Suprapubic skin (tissue), 4 donors: ENCODE data around the gene NAPB. TPM values are rescaled to one million over a fixed set of nuclear protein-coding genes. Genes with fewer than 3 reads are reported as not detected.
"Not testable (repeated sequence)": the region's sequence is repeated elsewhere in the genome, so short reads cannot be mapped to it uniquely, and the experiment has no call there.

Source experiments
- DNase-seq, 2 donors: peaks; one replicate each; pipeline ENCODE4 v3.0.0-alpha.2; 2019; ENCODE audit warnings: low spot score in 2 of 2
- H3K27ac ChIP-seq: fragments of 200-600 bp; sonication (generic); one replicate; pipeline ENCODE4 v1.5.1; 2019
- H3K27me3 ChIP-seq: fragments of 200-600 bp; sonication (generic); one replicate; pipeline ENCODE4 v1.5.1; 2019
- H3K36me3 ChIP-seq: fragments of 200-600 bp; sonication (generic); one replicate; pipeline ENCODE4 v1.5.1; 2019
- H3K4me1 ChIP-seq: fragments of 200-600 bp; sonication (generic); one replicate; pipeline ENCODE4 v1.5.1; 2019
- H3K4me3 ChIP-seq: fragments of 200-600 bp; sonication (generic); one replicate; pipeline ENCODE4 v1.5.1; 2019; ENCODE audit warnings: mild to moderate bottlenecking
- H3K9me3 ChIP-seq: fragments of 200-600 bp; sonication (generic); one replicate; pipeline ENCODE4 v1.5.1; 2019
- EP300 ChIP-seq: sonication (generic); formaldehyde crosslinking; IDR thresholded peaks from one replicate; pipeline ENCODE4 v1.6.1; 2017; ENCODE audit warnings: antibody characterized with exemption
- POLR2A ChIP-seq, 2 donors: fragments of 450-650 bp; IDR thresholded peaks; one replicate each; pipeline ENCODE4 v1.6.1; 2017; ENCODE audit warnings: antibody characterized with exemption in 2 of 2, mild to moderate bottlenecking in 2 of 2, moderate library complexity in 2 of 2
- POLR2AphosphoS5 ChIP-seq, 3 donors: sonication (generic); formaldehyde crosslinking; IDR thresholded peaks; one replicate each; pipeline ENCODE4 v1.6.1; 2017; ENCODE audit warnings: antibody characterized with exemption in 3 of 3
- WGBS: methylation state at CpG from one replicate; pipeline ENCODE4 v1.1.5; 2018; 5-methylcytosine and 5-hydroxymethylcytosine counted together
- total RNA-seq, 4 donors: library from RNA; depleted of rRNA; stranded (reverse); fragments of >200 nt; gene quantifications; one replicate each; pipeline ENCODE4 v1.1.0, GENCODE V29; 2016
- TF ChIP-seq, protein P1 (sequence below), 2 donors: fragments of 200-600 bp in 1 of 2; fragments of 450-650 bp in 1 of 2; sonication (generic) in 1 of 2; IDR thresholded peaks; one replicate each; pipeline ENCODE4 v1.5.1; 2016 to 2019; ENCODE audit warnings: antibody characterized with exemption in 2 of 2, mild to moderate bottlenecking in 1 of 2, moderate library complexity in 1 of 2

The NAPB gene
- 10 to 100 TPM in 1 of 4 donors, 1 to 10 TPM in 3; 6.6 to 21.6 (median 8.9) TPM for total RNA-seq

DNA sequence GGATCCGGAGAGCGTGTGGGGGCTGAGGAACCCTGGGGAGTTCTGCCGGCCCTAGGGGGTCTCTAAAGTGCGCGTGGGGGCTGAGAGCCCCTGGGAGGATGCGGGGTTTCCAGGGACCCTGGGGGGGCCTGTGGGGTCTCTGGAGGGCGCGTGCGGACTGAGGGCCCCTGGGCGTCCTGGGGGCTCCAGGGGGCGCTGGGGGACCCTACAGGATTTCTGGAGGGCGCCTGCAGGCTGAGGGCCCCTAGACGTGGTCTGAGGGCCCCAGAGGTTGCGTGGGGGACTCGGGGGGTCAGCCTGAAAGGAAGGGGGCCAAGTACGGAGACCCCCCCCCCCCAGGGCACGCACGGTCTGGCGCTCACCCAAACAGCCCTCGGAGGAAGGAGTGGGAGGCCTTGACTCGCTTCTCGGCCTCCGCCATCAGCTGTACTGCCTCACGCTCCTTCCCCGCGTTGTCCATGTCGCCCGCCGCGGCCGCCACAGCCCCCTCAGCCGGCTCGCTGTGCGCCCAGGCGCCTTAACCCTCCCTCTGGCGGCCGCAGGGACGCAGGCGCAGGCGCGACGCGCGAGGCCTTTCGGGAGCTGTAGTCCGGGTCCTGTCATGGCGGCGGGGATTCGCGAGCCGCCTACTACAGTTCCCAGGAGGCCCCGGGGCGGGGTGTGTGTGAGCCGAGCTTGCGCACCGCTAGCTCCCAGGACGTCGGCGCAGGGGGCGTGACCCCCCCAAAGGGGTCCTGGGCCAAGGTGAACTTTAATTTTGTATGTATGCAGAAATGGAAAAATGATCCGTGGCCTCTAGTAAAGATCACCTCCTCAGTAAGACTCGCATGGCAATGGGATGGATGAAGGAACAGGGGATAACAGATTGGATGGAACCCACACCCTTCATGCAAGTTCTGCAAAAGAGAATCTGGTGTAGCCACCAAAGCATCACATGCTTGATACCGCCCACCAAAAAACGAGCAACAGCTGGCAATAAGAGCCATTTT, at the start of gene NAPB:
Gene NAPB, minus strand, starts transcription at position 546 of the 989 bp plus-strand sequence. Its CDS starts 86 bp downstream, at position 460.
- TF ChIP-seq POLR2AphosphoS5 (IDR thresholded peaks at IDR 0.05) (peak in 1 of 3 donors; percentile 54), POLR2A (IDR thresholded peaks at IDR 0.05) (peak; percentile 29 to 68), EP300 (no peak)
- TF ChIP-seq, protein P1, sequence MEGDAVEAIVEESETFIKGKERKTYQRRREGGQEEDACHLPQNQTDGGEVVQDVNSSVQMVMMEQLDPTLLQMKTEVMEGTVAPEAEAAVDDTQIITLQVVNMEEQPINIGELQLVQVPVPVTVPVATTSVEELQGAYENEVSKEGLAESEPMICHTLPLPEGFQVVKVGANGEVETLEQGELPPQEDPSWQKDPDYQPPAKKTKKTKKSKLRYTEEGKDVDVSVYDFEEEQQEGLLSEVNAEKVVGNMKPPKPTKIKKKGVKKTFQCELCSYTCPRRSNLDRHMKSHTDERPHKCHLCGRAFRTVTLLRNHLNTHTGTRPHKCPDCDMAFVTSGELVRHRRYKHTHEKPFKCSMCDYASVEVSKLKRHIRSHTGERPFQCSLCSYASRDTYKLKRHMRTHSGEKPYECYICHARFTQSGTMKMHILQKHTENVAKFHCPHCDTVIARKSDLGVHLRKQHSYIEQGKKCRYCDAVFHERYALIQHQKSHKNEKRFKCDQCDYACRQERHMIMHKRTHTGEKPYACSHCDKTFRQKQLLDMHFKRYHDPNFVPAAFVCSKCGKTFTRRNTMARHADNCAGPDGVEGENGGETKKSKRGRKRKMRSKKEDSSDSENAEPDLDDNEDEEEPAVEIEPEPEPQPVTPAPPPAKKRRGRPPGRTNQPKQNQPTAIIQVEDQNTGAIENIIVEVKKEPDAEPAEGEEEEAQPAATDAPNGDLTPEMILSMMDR (IDR thresholded peaks at IDR 0.05), result peak; percentile 44 to 78
- DNase-seq, result peak; percentile 95
- Histone ChIP-seq H3K9me3 (no peaks in the 10 kb centered on the region), H3K4me1 (peaks cover 36% of the 10 kb centered on the region), H3K27ac (peak within 1 kb of the TSS; percentile 94), H3K36me3 (no peaks in the 10 kb centered on the region), H3K4me3 (peak within 1 kb of the TSS; percentile 85), H3K27me3 (no peaks in the 10 kb centered on the region)
- WGBS, result under 1% methylated on average over 20 of the region's 64 CpGs

DNA sequence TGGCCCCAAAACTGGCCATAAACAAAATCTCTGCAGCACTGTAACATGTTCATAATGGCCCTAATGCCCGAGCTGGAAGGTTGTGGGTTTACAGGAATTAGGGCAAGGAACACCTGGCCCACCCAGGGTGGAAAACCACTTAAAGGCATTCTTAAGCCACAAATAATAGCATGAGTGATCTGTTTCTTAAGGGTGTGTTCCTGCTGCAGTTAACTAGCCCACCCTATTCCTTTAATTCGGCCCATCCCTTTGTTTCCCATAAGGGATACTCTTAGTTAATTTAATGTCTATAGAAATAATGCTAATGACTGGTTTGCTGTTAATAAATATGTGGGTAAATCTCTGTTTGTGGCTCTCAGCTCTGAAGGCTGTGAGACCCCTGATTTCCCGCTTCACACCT, 45.7 kb upstream of the NAPB start:
- WGBS, result 86% methylated on average over 3 of the region's 3 CpGs
- DNase-seq, H3K36me3 ChIP-seq, H3K4me1 ChIP-seq, H3K4me3 ChIP-seq, H3K27ac ChIP-seq: not testable (repeated sequence)
- H3K9me3 ChIP-seq, result peaks cover 13% of the 10 kb centered on the region
- H3K27me3 ChIP-seq, result peaks cover 14% of the 10 kb centered on the region

DNA sequence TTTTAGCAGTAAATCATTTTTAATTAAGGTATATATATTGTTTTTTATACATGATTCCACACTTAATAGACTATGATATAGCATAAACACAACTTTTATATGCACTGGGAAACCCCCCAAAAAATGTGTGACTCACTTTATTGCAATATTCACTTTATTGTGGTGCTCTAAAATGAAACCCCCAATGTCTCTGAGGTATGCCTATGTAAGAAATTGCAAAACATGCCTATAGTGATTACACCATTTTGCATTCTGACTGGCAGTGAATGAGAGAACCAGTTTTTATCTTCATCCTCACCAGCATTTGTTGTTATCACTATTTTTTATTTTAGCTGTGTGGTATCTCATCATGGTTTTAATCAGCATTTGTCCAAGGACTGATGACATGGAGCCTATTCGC, 39.9 kb upstream of the NAPB start:
- no peaks in the 10 kb centered on the region for H3K4me1 ChIP-seq
- H3K36me3 ChIP-seq, result no peaks in the 10 kb centered on the region
- no peak overlapping the region for H3K4me3 ChIP-seq
- 63% methylated on average over 1 of the region's 1 CpG for WGBS
- H3K9me3 ChIP-seq, result no peaks in the 10 kb centered on the region
- TF ChIP-seq POLR2A (IDR thresholded peaks at IDR 0.05) (no peak), EP300 (no peak), POLR2AphosphoS5 (IDR thresholded peaks at IDR 0.05) (no peak)
- TF ChIP-seq, protein P1 (IDR thresholded peaks at IDR 0.05), result no peak
- peaks cover 14% of the 10 kb centered on the region for H3K27me3 ChIP-seq
- no peak for DNase-seq
- H3K27ac ChIP-seq, result no peak overlapping the region

DNA sequence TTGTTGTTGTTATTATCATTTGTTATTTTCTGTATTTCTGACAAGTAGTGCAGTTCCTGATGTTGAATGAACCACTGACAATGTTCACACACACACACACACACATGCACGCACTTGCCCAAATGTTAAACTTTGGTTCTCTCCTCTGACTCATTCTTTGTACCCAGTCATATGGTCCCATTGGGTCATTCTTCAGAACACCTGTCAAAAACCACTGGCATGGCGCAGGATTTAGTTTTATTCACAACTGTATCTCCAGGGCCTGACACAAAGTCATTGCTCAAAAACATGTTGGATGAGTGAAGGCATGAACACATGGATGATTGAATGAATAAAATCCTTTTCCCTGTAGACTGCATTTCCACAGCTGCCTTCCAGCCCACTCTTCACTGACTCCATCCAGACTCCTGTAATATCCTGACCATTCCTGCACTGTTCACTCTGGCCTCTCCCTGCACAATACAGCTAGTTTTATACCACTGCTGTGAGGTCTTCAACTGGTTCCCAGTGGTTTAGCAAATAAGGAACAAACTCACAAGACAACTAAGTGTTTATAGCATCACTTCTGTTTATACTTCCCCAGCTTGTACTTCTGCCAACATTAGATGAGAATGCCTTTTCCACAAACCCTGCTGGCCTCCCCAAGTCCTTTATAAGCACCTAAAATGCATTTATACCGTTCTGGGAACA, 38.3 kb upstream of the NAPB start:
- TF ChIP-seq, protein P1 (IDR thresholded peaks at IDR 0.05), result no peak
- TF ChIP-seq POLR2AphosphoS5 (IDR thresholded peaks at IDR 0.05), result no peak
- TF ChIP-seq EP300, result no peak
- WGBS, result 74% methylated on average over 3 of the region's 3 CpGs
- Histone ChIP-seq H3K9me3 (no peaks in the 10 kb centered on the region), H3K27ac (no peak overlapping the region), H3K27me3 (peaks cover 7% of the 10 kb centered on the region), H3K4me1 (no peaks in the 10 kb centered on the region), H3K4me3 (no peak overlapping the region), H3K36me3 (no peaks in the 10 kb centered on the region)
- DNase-seq, result no peak

DNA sequence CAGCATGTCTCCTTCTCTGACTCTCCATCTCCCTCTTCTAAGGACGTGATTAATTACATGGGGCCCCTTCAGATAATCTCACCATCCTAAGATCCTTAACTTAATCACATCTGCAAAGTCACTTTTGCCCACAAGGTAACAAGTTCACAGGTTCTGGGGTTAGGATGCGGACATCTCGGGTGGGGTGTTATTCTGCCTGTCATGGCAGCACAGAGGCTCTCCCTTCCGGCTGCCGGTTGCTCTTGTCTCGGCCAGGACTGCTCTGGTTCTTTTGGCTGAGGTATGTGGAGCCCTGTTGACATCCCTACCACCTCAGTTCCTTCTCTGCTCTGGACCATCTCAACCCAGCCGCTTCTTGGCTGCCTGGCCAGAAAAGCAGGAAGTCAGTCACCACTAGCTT, 35.6 kb upstream of the NAPB start:
- TF ChIP-seq, protein P1 (IDR thresholded peaks at IDR 0.05), result no peak
- Histone ChIP-seq H3K9me3 (no peaks in the 10 kb centered on the region), H3K36me3 (no peaks in the 10 kb centered on the region), H3K4me3 (no peak overlapping the region), H3K27me3 (no peaks in the 10 kb centered on the region), H3K4me1 (no peaks in the 10 kb centered on the region), H3K27ac (no peak overlapping the region)
- no peak for DNase-seq
- 88% methylated on average over 7 of the region's 7 CpGs for WGBS
